ENCODE data around the gene PRMT7. TPM values are rescaled to one million over a fixed set of nuclear protein-coding genes. Genes with fewer than 3 reads are reported as not detected.

PRMT7 gene
- total RNA-seq, 1 donor from 2014 or later, result 25.6 TPM

DNA sequence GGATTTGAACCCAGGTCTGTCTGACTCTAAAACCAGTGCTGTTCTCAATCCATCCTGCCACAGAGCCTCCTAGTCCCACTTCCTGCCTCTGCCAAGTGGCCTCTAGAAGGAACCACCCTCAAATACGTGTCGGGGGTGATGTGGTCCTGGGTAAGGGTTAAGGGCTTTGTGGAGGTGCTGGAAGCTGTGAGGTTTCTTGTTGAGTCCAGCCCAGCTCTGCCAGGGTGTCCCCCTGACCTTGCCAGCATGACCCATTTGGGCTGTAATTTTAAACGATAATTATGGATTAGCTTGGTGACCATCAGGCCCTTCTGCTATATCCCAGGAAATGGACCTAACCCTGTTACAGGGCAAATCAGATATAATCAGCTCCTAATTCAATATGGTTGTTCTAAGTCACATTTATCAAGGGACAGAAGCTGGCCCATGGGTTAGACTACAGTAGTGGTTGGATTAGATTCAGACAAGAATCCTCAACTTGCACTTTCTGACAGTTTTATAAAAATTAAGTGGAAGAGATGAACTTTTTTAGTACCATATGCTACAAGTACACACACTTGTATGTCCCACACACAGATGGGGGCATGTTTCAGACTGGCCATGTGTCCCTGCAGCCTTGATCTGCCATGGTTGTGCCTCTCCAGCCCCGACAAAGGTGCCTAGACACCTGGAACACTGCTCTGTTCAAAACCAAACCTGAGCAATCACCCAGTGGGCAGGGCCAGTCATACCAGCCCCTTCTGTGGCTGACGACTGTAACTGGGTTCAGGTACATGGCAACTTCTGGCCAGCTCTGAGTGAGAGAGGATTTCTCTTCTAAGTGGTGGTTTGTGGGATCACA, 89.5 kb downstream of the PRMT7 start:
- DNase-seq, result no peak
- Histone ChIP-seq H3K27me3 (ENCODE audit: low read depth) (peaks cover 17% of the 10 kb centered on the region), H3K4me3 (no peak overlapping the region), H3K9me3 (replicated peaks) (no peaks in the 10 kb centered on the region), H3K27ac (replicated peaks) (no peak overlapping the region), H3K4me1 (no peaks in the 10 kb centered on the region), H3K36me3 (no peaks in the 10 kb centered on the region)
- intact Hi-C loops (cut with micrococcal nuclease), result no loop called here
- TF ChIP-seq, protein P1, sequence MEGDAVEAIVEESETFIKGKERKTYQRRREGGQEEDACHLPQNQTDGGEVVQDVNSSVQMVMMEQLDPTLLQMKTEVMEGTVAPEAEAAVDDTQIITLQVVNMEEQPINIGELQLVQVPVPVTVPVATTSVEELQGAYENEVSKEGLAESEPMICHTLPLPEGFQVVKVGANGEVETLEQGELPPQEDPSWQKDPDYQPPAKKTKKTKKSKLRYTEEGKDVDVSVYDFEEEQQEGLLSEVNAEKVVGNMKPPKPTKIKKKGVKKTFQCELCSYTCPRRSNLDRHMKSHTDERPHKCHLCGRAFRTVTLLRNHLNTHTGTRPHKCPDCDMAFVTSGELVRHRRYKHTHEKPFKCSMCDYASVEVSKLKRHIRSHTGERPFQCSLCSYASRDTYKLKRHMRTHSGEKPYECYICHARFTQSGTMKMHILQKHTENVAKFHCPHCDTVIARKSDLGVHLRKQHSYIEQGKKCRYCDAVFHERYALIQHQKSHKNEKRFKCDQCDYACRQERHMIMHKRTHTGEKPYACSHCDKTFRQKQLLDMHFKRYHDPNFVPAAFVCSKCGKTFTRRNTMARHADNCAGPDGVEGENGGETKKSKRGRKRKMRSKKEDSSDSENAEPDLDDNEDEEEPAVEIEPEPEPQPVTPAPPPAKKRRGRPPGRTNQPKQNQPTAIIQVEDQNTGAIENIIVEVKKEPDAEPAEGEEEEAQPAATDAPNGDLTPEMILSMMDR (IDR thresholded peaks at IDR 0.05; ENCODE audit: borderline replicate concordance), result no peak

- TF ChIP-seq, protein P1 (IDR thresholded peaks at IDR 0.05; ENCODE audit: borderline replicate concordance), result no peak
- Histone ChIP-seq H3K4me3 (no peak overlapping the region), H3K27me3 (ENCODE audit: low read depth) (peaks cover 17% of the 10 kb centered on the region), H3K27ac (replicated peaks) (no peak overlapping the region), H3K4me1 (no peaks in the 10 kb centered on the region), H3K36me3 (no peaks in the 10 kb centered on the region), H3K9me3 (replicated peaks) (no peaks in the 10 kb centered on the region)
- intact Hi-C loops (cut with micrococcal nuclease), result no loop called here
- DNase-seq, result no peak
Measured at GRCh38 chr16:68400924-68401460, 90.2 kb downstream of the PRMT7 start.

DNA sequence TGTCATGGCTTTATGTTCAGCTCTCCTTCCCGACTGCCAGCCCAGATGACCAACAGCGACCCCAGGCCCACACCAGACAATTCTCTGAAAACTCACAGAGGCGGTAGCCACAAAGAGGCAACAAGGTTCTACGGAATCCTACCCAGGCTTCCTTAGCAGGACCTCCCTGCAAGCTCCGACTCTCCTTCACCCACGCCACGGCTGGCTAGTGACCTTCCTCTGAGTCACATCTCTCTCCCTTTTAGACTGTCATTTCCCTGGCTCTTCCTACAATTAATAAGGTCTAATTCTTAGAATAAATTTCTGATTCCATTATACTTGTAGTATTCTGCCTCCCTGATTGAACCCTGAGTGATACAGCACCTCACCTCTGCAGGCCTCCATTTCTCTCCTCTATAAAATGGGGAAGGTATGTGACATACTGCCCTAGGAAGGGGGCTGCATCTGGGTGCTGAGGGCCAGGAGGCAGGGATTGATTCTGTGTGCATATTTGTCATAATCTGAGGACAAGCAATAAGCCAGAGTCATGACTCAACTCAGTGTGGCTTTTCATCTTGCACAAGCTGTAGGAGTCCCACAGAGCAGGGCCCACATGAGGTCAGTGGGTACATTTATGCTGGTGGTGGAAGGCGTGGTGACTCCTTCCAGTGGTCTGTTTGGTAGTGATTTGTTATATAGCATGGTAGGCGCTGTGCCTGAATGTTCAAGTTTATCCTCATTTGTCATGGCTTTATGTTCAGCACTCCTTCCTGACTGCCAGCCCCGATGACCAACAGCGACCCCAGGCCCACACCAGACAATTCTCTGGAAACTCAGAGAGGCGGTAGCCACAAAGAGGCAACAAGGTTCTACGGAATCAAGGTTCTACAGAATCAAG, 91.3 kb downstream of the PRMT7 start:
- H3K27me3 ChIP-seq (ENCODE audit: low read depth), result peaks cover 22% of the 10 kb centered on the region
- H3K9me3 ChIP-seq (replicated peaks), result no peaks in the 10 kb centered on the region
- DNase-seq, result no peak
- no peak overlapping the region for H3K27ac ChIP-seq (replicated peaks)
- TF ChIP-seq, protein P1 (IDR thresholded peaks at IDR 0.05; ENCODE audit: borderline replicate concordance), result no peak
- intact Hi-C loops (cut with micrococcal nuclease), result no loop called here
- H3K4me1 ChIP-seq, result no peaks in the 10 kb centered on the region
- H3K36me3 ChIP-seq, result no peaks in the 10 kb centered on the region
- H3K4me3 ChIP-seq, result no peak overlapping the region

DNA sequence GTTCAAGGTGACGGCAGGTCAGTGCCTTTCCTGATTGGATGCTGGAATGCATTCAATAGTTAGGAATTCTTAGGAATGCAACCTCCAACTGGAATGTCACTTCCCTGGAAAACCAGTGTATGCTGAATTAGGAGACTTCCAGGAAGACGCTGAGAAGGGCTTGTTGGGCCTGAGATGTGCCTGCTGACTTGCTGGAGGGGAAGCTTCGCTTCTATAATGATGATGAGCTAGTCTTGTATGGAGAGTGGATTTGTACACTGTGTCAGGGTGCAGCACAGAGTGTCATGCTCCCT, 91.9 kb downstream of the PRMT7 start:
- H3K4me3 ChIP-seq, result no peak overlapping the region
- no peaks in the 10 kb centered on the region for H3K36me3 ChIP-seq
- H3K4me1 ChIP-seq, result no peaks in the 10 kb centered on the region
- TF ChIP-seq, protein P1 (IDR thresholded peaks at IDR 0.05; ENCODE audit: borderline replicate concordance), result no peak
- peaks cover 22% of the 10 kb centered on the region for H3K27me3 ChIP-seq (ENCODE audit: low read depth)
- H3K27ac ChIP-seq (replicated peaks), result no peak overlapping the region
- H3K9me3 ChIP-seq (replicated peaks), result no peaks in the 10 kb centered on the region
- intact Hi-C loops (cut with micrococcal nuclease), result no loop called here
- no peak for DNase-seq

GRCh38 chr16:68403177-68403576, 92.4 kb downstream of the PRMT7 start:
- intact Hi-C loops (cut with micrococcal nuclease), result no loop called here
- H3K36me3 ChIP-seq, result no peaks in the 10 kb centered on the region
- H3K4me3 ChIP-seq, result no peak overlapping the region
- no peak overlapping the region for H3K27ac ChIP-seq (replicated peaks)
- no peaks in the 10 kb centered on the region for H3K4me1 ChIP-seq
- no peaks in the 10 kb centered on the region for H3K9me3 ChIP-seq (replicated peaks)
- TF ChIP-seq, protein P1 (IDR thresholded peaks at IDR 0.05; ENCODE audit: borderline replicate concordance), result no peak
- no peak for DNase-seq
- peaks cover 20% of the 10 kb centered on the region for H3K27me3 ChIP-seq (ENCODE audit: low read depth)
